Ovary (tissue), 9 donors: Measurements from ENCODE around the gene SPRY4. TPM values are rescaled to one million over a fixed set of nuclear protein-coding genes. Genes with fewer than 3 reads are reported as not detected.

ENCODE experiments used
- DNase-seq, 5 donors: peaks; one replicate each; pipeline ENCODE4 v3.0.0-alpha.2; 2019 to 2020
- H3K27ac ChIP-seq, 2 donors: fragments of 200-600 bp; one replicate each; pipeline versions ENCODE4 v1.5.1 to v1.8.0; 2019 to 2022
- H3K27me3 ChIP-seq: fragments of 200-600 bp; one replicate; pipeline ENCODE4 v1.8.0; 2022
- H3K36me3 ChIP-seq: fragments of 200-600 bp; sonication (generic); one replicate; pipeline ENCODE4 v1.5.1; 2019
- H3K4me1 ChIP-seq: one replicate; pipeline ENCODE4 v1.8.1; 2013; ENCODE audit warnings: mild to moderate bottlenecking, moderate library complexity; ENCODE audit not compliant: insufficient read depth
- H3K4me3 ChIP-seq: fragments of 200-600 bp; sonication (generic); one replicate; pipeline ENCODE4 v1.5.1; 2017
- H3K9me3 ChIP-seq, 2 donors: fragments of 200-600 bp in 1 of 2; sonication (generic) in 1 of 2; one replicate each; pipeline versions ENCODE4 v1.5.1 to v1.8.1; 2013 to 2019; ENCODE audit warnings: mild to moderate bottlenecking in 1 of 2, moderate library complexity in 1 of 2
- EP300 ChIP-seq: sonication (generic); formaldehyde crosslinking; IDR thresholded peaks from one replicate; pipeline ENCODE4 v1.6.1; 2017; ENCODE audit warnings: antibody characterized with exemption
- POLR2A ChIP-seq: fragments of 450-650 bp; IDR thresholded peaks from one replicate; pipeline ENCODE4 v1.6.1; 2017; ENCODE audit warnings: antibody characterized with exemption, mild to moderate bottlenecking, moderate library complexity
- WGBS, 3 donors: extraction: QIAGEN DNeasy Blood & Tissue Kit in 1 of 3; methylation state at CpG; one replicate each; pipeline versions ENCODE4 v1.1.5 to v1.1.7; 2013 to 2017; 5-methylcytosine and 5-hydroxymethylcytosine counted together
- intact Hi-C, 4 donors: fragments of 100-400 bp; cut with DNase I; formaldehyde crosslinking; loops; one replicate each; pipeline versions ENCODE4 v1.11.0 to v1.15.1; 2022 to 2023
- polyA plus RNA-seq, 2 donors: library from polyadenylated mRNA; stranded (reverse); fragments of 200-250 nt in 1 of 2; fragments of 350-450 nt in 1 of 2; fragmentation: Illumina TruSeq in 1 of 2; extraction: RNeasy Lipid Tissue Mini Kit (QIAGEN cat#74804) in 1 of 2; gene quantifications; one replicate each; pipeline ENCODE4 v1.2.3, GENCODE V29; 2013 to 2014
- total RNA-seq, 7 donors: library from RNA; depleted of rRNA in 2 of 7; stranded (reverse); fragments of >200 nt in 2 of 7; fragmentation: NEBNext Ultra II Directional in 3 of 7; extraction: Animal tissue kit (Norgen Biotek cat#: 25700) in 3 of 7; gene quantifications; one replicate each; pipeline versions ENCODE4 v1.1.0 to v1.2.4, GENCODE V29; 2016 to 2023
- TF ChIP-seq, protein P1 (sequence below), 3 donors: fragments of 450-650 bp in 2 of 3; fragments of 200-600 bp in 1 of 3; IDR thresholded peaks; one replicate each; pipeline versions ENCODE4 v1.5.1 to v1.8.0; 2016 to 2022; ENCODE audit warnings: antibody characterized with exemption in 3 of 3, mild to moderate bottlenecking in 1 of 3
- donor health status: DM: no; HTN: no; CAD: no; lungs with moderate emphysema.
- donor health status: DM: no; HTN: no; CAD: no.
- donor health status: Bipolar disorder and iron deficiency.
- donor health status: DM: yes; HTN: yes; CAD: no.
- donor health status: DM: no; HTN: no; CAD: no.
- donor health status: DM: yes; HTN: yes; CAD: no.

The SPRY4 gene
- total and polyA plus RNA-seq, 9 donors = 1.9 to 15.9 (median 5.5) TPM

DNA sequence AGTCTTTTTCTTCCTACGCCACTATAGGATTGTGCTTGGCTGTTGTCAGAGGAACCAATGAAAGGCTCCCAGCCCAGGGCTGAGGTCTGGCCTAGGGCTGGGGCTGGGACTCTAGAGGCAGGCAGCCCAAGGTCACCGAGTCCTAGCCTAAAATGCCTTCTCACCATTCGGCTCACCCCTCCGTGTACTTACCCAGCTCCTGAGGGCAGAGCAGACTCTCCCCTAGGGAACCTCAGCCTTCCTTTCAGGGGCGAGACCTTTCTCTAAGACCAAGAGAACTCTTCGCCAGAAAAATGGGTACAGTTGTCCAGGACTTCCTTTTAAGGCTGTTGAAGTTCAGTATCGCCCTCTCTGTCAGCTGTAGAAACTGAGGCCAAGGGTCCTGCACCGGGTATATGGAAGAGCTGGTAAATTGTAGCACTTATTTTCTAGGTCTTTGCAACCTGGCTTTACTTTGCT, 1.7 kb upstream of the SPRY4 start:
- WGBS, 3 donors = 54 to 60% (median 59%) methylated on average over 8 of the region's 8 CpGs
- no peaks in the 10 kb centered on the region for H3K27me3 ChIP-seq
- no peak overlapping the region for H3K4me3 ChIP-seq
- H3K9me3 ChIP-seq = no peaks in the 10 kb centered on the region
- H3K36me3 ChIP-seq = no peaks in the 10 kb centered on the region
- DNase-seq = no peak
- peaks cover 10% of the 10 kb centered on the region for H3K4me1 ChIP-seq
- intact Hi-C loops = no loop called here
- TF ChIP-seq, protein P1, sequence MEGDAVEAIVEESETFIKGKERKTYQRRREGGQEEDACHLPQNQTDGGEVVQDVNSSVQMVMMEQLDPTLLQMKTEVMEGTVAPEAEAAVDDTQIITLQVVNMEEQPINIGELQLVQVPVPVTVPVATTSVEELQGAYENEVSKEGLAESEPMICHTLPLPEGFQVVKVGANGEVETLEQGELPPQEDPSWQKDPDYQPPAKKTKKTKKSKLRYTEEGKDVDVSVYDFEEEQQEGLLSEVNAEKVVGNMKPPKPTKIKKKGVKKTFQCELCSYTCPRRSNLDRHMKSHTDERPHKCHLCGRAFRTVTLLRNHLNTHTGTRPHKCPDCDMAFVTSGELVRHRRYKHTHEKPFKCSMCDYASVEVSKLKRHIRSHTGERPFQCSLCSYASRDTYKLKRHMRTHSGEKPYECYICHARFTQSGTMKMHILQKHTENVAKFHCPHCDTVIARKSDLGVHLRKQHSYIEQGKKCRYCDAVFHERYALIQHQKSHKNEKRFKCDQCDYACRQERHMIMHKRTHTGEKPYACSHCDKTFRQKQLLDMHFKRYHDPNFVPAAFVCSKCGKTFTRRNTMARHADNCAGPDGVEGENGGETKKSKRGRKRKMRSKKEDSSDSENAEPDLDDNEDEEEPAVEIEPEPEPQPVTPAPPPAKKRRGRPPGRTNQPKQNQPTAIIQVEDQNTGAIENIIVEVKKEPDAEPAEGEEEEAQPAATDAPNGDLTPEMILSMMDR (IDR thresholded peaks at IDR 0.05) = no peak
- TF ChIP-seq POLR2A = no peak
- TF ChIP-seq EP300 = no peak
- no peak overlapping the region for H3K27ac ChIP-seq

DNA sequence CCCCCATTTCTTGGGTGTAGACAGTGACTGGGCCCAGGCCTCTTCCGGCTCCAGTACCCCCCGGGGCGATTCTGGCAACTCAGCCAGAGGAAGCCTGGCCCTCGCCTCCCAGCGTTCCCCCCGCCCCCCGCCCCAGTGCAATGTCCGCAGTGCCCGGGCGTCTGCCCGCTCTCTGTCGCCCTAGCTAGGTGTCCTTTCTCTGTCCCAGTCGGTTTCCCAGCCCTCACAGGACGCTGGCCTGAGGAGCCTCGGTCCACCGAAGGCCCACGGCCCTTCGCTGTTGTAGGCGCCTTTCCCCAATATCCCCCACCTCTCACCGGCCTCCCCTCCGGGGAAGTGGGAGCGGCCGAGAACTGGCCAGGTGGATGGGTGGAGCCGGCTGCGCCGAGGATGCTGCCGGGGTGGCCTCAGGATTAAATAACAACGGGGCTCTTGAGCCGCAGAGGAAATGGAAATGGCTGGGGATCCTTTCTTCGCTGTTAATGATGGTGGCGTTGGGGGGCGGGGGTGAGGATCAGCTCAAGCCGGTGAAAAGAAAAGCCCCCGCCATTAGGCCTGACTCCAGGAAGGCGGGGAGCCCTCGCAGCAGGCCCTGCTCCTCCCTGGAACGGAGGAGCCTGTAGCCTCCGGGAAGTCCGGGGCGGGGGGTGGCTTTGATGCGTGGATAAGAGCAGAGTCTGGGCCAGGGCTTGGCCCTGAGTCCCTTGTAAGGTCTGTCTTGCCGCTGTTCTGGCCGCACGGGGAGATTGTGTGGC, 1.1 kb upstream of the SPRY4 start:
- no peaks in the 10 kb centered on the region for H3K9me3 ChIP-seq
- TF ChIP-seq, protein P1 (IDR thresholded peaks at IDR 0.05) = no peak
- TF ChIP-seq POLR2A (no peak), EP300 (no peak)
- WGBS, 3 donors = 7 to 12% (median 9%) methylated on average over 28 to 44 of the region's 44 CpGs
- DNase-seq = peak in 3 of 5 donors; percentile 15 to 41 (median 30)
- peaks cover 10% of the 10 kb centered on the region for H3K4me1 ChIP-seq
- no peaks in the 10 kb centered on the region for H3K36me3 ChIP-seq
- H3K4me3 ChIP-seq = peak overlapping the region; percentile 38
- no peaks in the 10 kb centered on the region for H3K27me3 ChIP-seq
- intact Hi-C loops = no loop called here
- H3K27ac ChIP-seq = no peak overlapping the region

DNA sequence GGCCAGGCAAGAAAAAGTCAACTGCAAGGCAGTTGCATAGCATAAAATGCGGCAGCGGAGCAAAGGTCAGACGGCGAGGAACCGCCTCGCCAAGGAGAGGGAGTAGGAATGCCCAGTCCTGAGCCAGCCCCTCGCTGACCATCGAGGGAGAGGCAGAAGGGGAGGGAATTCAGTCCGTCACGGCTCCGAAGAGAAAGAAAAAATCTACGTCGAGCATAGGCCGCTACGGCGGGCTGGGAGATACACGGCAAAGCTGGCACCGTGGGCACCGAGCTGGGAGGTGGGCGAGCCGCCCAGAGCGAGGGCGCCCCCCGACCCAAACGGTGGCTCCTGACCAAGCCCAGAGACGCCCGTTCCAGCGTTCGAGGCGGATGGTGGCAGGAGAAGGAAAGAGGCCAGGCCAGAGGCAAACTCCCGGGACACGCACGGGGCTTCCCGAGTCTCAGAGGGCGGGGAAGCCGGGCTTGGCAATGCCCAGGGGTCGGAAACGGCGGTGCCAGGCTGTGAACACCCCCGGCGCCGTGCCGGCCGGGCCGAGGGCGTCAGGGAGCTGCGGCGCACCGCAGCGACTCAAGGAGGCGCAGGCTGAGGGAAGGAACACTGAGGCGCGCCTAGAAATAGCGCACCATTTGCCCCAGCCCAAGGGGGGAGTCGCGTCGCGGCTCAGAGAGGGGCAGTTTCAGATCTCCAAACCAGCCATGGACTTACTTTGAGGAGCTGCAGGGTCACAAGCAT, 518 bp downstream of the SPRY4 start:
- no peaks in the 10 kb centered on the region for H3K27me3 ChIP-seq
- intact Hi-C loops = no loop called here
- no peaks in the 10 kb centered on the region for H3K9me3 ChIP-seq
- H3K27ac ChIP-seq = peak overlapping the region in 1 of 2 donors; percentile 10
- peak overlapping the region; percentile 38 for H3K4me3 ChIP-seq
- DNase-seq = peak in 2 of 5 donors; percentile 12 to 30
- no peaks in the 10 kb centered on the region for H3K36me3 ChIP-seq
- peaks cover 10% of the 10 kb centered on the region for H3K4me1 ChIP-seq
- TF ChIP-seq EP300 (no peak), POLR2A (no peak)
- TF ChIP-seq, protein P1 (IDR thresholded peaks at IDR 0.05) = peak in 2 of 3 donors; percentile 19 to 34
- WGBS, 3 donors = 1 to 2% (median 2%) methylated on average over 58 of the region's 58 CpGs

DNA sequence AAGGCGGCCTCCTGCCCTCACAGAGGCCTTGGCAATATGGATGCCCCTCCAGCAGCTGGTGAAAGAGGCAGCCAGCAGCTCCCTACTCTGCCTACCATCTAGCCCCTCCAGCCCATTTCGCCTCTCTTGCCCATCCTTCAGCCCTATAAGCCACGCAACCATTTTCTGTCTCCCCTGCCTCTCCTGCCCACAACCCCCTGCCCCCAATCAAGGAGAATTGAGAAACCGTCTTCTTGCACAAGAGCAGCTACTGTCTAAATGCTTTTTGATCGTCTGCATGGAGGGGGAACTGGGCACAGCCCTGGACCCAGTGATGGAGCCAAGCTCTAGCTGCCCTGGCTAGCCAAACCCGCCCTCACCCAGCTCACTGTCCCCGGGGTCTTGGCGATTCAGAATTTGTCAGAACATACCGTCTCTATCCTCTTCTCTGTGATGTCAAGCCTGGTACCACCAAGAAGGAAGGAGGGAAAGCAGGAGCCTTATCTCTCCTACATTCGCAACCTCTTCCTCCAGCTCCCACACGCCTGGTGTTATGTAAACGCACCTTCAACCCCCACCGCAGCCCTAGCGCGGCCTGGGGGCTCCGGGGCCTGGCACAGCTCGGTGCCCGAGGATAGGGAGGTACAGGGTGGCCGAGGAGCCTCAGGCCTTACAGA, 1.2 kb downstream of the SPRY4 start:
- no peaks in the 10 kb centered on the region for H3K9me3 ChIP-seq
- peaks cover 10% of the 10 kb centered on the region for H3K4me1 ChIP-seq
- WGBS, 3 donors = 40 to 53% (median 46%) methylated on average over 19 of the region's 19 CpGs
- H3K4me3 ChIP-seq = peak overlapping the region; percentile 38
- H3K27ac ChIP-seq = no peak overlapping the region
- intact Hi-C loops = no loop called here
- TF ChIP-seq POLR2A = no peak
- TF ChIP-seq EP300 = no peak
- TF ChIP-seq, protein P1 (IDR thresholded peaks at IDR 0.05) = no peak
- no peaks in the 10 kb centered on the region for H3K36me3 ChIP-seq
- DNase-seq = peak in 1 of 5 donors; percentile 22
- no peaks in the 10 kb centered on the region for H3K27me3 ChIP-seq
